Osteocyte (in vitro differentiated cells): ENCODE measurements around the gene DNER. TPM values are rescaled to one million over a fixed set of nuclear protein-coding genes. Genes with fewer than 3 reads are reported as not detected.

Experiments
- DNase-seq: peaks from one replicate; pipeline ENCODE4 v3.0.0; 2021; ENCODE audit warnings: mixed read lengths; ENCODE audit not compliant: unreplicated experiment; ENCODE audit errors: extremely low spot score
- H3K27ac Mint-ChIP-seq: one replicate; pipeline ENCODE4 v1.8.0; 2021; ENCODE audit warnings: mild to moderate bottlenecking, mixed read lengths; ENCODE audit not compliant: unreplicated experiment
- H3K27me3 Mint-ChIP-seq: one replicate; pipeline ENCODE4 v1.8.0; 2021; ENCODE audit warnings: mixed read lengths; ENCODE audit not compliant: unreplicated experiment
- H3K36me3 Mint-ChIP-seq: one replicate; pipeline ENCODE4 v1.8.0; 2021; ENCODE audit warnings: mixed read lengths; ENCODE audit not compliant: unreplicated experiment
- H3K4me1 Mint-ChIP-seq: one replicate; pipeline ENCODE4 v1.8.0; 2021; ENCODE audit warnings: mixed read lengths; ENCODE audit not compliant: unreplicated experiment
- H3K4me3 Mint-ChIP-seq: one replicate; pipeline ENCODE4 v1.8.0; 2021; ENCODE audit warnings: mild to moderate bottlenecking, moderate library complexity, mixed read lengths; ENCODE audit not compliant: unreplicated experiment
- H3K9me3 Mint-ChIP-seq: one replicate; pipeline ENCODE4 v1.8.0; 2021; ENCODE audit warnings: mixed read lengths; ENCODE audit not compliant: unreplicated experiment
- total RNA-seq: library from RNA; stranded (reverse); gene quantifications from 2 replicates; pipeline ENCODE4 v1.2.1, GENCODE V29; 2021
- TF ChIP-seq, protein P1 (sequence below): fragments of 200-600 bp; sonication (generic); IDR thresholded peaks from 2 replicates; pipeline ENCODE4 v1.5.0; 2021; ENCODE audit warnings: antibody characterized with exemption, mild to moderate bottlenecking, moderate library complexity

Gene DNER
- total RNA-seq, 1 donor from 2014 or later = 0.19 TPM

DNA sequence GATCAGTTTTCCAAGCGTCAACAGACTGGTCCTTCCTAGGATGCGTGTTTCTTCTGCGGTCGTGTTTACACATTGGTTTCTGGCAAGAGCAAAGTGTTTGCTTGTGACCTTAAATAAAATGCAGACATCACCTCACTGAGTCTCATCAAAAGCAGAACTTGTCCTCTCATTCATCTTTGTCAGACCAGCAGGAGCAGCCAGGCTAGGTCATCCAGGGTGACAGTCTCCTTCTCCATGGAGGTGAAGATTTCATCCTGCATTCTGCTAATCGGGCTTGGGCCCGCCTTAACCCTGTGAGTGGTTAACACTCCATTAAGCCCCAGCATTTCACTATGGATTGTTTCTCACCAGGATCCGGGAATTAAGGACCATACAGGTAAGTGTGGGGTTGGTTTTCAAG lies 379.0 kb downstream of the DNER start:
- no peak for DNase-seq
- Mint-ChIP-seq H3K27me3 (no peaks in the 10 kb centered on the region), H3K27ac (no peak overlapping the region), H3K4me1 (no peaks in the 10 kb centered on the region), H3K4me3 (no peak overlapping the region), H3K36me3 (no peaks in the 10 kb centered on the region), H3K9me3 (peaks cover 10% of the 10 kb centered on the region)
- TF ChIP-seq, protein P1, sequence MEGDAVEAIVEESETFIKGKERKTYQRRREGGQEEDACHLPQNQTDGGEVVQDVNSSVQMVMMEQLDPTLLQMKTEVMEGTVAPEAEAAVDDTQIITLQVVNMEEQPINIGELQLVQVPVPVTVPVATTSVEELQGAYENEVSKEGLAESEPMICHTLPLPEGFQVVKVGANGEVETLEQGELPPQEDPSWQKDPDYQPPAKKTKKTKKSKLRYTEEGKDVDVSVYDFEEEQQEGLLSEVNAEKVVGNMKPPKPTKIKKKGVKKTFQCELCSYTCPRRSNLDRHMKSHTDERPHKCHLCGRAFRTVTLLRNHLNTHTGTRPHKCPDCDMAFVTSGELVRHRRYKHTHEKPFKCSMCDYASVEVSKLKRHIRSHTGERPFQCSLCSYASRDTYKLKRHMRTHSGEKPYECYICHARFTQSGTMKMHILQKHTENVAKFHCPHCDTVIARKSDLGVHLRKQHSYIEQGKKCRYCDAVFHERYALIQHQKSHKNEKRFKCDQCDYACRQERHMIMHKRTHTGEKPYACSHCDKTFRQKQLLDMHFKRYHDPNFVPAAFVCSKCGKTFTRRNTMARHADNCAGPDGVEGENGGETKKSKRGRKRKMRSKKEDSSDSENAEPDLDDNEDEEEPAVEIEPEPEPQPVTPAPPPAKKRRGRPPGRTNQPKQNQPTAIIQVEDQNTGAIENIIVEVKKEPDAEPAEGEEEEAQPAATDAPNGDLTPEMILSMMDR = no peak

DNA sequence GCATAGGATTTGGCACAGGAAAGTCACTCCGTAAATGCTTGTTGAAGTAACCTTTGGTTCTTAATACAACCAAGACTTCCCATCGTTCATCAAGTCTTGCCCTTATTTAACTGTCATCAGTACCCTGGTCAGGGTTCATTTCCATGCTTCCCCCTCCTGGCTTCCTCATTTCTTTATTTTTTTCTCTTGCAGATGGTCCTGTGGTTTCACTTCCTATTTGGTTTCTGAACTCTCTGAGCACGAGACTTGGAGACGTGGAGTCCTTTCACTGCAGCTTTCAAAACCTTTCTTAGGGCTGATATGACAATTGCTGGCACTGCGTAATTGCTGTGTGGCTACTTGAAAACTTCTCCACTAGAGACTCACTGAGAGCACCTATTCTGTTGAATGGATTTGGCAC lies 383.4 kb downstream of the DNER start:
- TF ChIP-seq, protein P1 = no peak

DNA sequence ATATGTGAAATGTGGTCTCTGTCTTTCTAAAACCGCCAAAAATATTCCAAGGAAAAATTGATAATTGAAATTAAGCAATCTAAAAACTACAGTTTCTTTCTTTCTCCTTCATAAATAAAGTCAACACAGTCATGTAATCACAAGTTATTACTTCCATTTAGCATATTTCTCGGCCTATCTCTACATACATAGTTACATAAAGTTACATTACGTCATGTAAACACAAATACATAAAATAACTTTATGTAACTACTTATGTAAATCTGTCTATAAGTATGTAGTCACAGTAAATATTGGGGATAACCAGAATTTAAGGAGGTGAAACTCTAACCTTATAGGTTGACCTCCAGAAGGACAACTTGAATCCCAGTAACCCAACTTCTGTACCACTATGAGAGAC lies 394.8 kb downstream of the DNER start:
- H3K4me3 Mint-ChIP-seq = no peak overlapping the region
- peaks cover 12% of the 10 kb centered on the region for H3K9me3 Mint-ChIP-seq
- no peaks in the 10 kb centered on the region for H3K27me3 Mint-ChIP-seq
- no peak overlapping the region for H3K27ac Mint-ChIP-seq
- H3K36me3 Mint-ChIP-seq = no peaks in the 10 kb centered on the region
- TF ChIP-seq, protein P1 = no peak
- H3K4me1 Mint-ChIP-seq = no peaks in the 10 kb centered on the region
- DNase-seq = no peak

More for the DNA sequence above, 383.4 kb downstream of the DNER start:
- DNase-seq = no peak
- H3K36me3 Mint-ChIP-seq = no peaks in the 10 kb centered on the region
- H3K27ac Mint-ChIP-seq = no peak overlapping the region
- H3K27me3 Mint-ChIP-seq = no peaks in the 10 kb centered on the region
- peaks cover 14% of the 10 kb centered on the region for H3K9me3 Mint-ChIP-seq
- H3K4me1 Mint-ChIP-seq = no peaks in the 10 kb centered on the region
- no peak overlapping the region for H3K4me3 Mint-ChIP-seq

DNA sequence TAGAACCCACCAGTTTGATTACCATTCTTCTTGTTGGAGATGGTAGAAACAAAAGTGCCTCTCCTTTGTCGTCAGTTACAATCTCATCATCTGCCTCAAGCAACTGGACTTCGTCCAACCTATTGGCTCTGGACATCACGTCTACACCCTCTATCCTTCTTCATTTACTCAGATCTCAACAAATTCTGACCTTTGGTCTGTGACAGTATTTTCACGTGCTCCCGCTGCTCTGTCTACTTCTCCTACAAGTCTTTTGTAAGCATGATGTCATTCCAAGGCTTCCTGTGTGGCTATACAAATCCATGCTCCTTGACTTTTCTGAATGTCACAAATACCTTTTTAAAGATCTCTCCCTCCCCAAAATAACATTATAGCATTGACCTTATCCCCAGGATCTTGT lies 400.2 kb downstream of the DNER start:
- Mint-ChIP-seq H3K9me3 (peaks cover 9% of the 10 kb centered on the region), H3K27ac (no peak overlapping the region), H3K27me3 (no peaks in the 10 kb centered on the region), H3K4me1 (no peaks in the 10 kb centered on the region), H3K36me3 (no peaks in the 10 kb centered on the region), H3K4me3 (no peak overlapping the region)
- no peak for DNase-seq
- TF ChIP-seq, protein P1 = no peak

DNA sequence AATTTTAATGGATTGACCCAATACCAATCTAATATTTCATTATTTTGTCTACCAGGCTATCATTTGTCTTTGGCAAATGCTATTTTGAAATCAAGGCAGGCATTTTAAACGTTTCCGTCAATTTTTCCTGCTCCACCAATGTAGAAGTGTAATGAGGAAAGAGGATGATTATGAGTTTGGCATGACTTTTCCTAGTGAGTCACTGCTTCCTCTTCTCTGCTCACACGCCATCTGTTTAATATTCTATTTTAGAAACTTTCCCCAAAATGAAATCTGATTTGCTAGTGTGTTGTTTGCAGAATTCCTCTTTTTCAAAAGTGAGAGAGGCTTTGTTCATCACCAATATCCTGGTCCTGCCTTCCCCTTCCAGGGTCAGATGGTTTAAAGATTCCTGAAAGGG lies 400.8 kb downstream of the DNER start:
- H3K27ac Mint-ChIP-seq = no peak overlapping the region
- H3K4me1 Mint-ChIP-seq = no peaks in the 10 kb centered on the region
- H3K27me3 Mint-ChIP-seq = no peaks in the 10 kb centered on the region
- H3K36me3 Mint-ChIP-seq = no peaks in the 10 kb centered on the region
- peaks cover 7% of the 10 kb centered on the region for H3K9me3 Mint-ChIP-seq
- no peak for DNase-seq
- no peak overlapping the region for H3K4me3 Mint-ChIP-seq
- TF ChIP-seq, protein P1 = no peak

Other genes with a start within 250 kb of the DNER start
- gene TRIP12, start 207.5 kb upstream of the DNER start, total RNA-seq = 261 and 272 TPM in 2 replicates
- 3.7 and 4.8 TPM in 2 replicates for gene FBXO36, start 207.9 kb upstream of the DNER start, total RNA-seq